ENCODE measurements around the gene BACE1. TPM values are rescaled to one million over a fixed set of nuclear protein-coding genes. Genes with fewer than 3 reads are reported as not detected.

The BACE1 gene
- total and polyA plus RNA-seq, 2 experiments from 2014 or later = 2.4 to 7.2 TPM

DNA sequence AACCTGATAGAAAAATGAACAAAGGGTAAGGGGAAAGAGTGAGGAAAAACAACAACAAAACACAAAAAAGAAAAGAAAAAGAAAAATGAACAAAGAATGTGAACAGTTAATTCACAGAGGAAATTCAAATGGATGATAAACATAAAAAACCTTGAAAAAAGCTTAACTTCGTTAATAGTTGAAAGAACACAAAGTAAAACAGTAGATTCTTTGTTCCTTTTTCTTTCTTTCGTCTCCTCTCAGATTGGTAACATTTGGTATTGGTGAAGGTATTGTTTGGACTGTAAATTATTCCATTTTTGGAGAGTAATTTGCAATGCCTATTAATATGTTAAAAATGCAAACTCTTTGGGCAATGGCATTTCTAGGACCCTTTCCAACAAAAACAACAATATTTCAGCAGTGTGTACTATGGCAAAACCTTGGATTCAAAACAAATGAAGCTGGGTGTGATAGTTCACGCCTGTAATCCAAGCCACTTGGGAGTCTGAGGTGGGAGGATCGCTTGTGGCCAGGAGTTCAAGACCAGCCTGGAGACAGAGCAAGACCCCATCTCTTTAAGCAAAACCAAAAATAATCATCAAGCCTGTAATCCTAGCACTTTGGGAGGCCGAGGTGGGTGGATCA, 3.3 kb upstream of the BACE1 start (continued):
- TF ChIP-seq, protein P1, sequence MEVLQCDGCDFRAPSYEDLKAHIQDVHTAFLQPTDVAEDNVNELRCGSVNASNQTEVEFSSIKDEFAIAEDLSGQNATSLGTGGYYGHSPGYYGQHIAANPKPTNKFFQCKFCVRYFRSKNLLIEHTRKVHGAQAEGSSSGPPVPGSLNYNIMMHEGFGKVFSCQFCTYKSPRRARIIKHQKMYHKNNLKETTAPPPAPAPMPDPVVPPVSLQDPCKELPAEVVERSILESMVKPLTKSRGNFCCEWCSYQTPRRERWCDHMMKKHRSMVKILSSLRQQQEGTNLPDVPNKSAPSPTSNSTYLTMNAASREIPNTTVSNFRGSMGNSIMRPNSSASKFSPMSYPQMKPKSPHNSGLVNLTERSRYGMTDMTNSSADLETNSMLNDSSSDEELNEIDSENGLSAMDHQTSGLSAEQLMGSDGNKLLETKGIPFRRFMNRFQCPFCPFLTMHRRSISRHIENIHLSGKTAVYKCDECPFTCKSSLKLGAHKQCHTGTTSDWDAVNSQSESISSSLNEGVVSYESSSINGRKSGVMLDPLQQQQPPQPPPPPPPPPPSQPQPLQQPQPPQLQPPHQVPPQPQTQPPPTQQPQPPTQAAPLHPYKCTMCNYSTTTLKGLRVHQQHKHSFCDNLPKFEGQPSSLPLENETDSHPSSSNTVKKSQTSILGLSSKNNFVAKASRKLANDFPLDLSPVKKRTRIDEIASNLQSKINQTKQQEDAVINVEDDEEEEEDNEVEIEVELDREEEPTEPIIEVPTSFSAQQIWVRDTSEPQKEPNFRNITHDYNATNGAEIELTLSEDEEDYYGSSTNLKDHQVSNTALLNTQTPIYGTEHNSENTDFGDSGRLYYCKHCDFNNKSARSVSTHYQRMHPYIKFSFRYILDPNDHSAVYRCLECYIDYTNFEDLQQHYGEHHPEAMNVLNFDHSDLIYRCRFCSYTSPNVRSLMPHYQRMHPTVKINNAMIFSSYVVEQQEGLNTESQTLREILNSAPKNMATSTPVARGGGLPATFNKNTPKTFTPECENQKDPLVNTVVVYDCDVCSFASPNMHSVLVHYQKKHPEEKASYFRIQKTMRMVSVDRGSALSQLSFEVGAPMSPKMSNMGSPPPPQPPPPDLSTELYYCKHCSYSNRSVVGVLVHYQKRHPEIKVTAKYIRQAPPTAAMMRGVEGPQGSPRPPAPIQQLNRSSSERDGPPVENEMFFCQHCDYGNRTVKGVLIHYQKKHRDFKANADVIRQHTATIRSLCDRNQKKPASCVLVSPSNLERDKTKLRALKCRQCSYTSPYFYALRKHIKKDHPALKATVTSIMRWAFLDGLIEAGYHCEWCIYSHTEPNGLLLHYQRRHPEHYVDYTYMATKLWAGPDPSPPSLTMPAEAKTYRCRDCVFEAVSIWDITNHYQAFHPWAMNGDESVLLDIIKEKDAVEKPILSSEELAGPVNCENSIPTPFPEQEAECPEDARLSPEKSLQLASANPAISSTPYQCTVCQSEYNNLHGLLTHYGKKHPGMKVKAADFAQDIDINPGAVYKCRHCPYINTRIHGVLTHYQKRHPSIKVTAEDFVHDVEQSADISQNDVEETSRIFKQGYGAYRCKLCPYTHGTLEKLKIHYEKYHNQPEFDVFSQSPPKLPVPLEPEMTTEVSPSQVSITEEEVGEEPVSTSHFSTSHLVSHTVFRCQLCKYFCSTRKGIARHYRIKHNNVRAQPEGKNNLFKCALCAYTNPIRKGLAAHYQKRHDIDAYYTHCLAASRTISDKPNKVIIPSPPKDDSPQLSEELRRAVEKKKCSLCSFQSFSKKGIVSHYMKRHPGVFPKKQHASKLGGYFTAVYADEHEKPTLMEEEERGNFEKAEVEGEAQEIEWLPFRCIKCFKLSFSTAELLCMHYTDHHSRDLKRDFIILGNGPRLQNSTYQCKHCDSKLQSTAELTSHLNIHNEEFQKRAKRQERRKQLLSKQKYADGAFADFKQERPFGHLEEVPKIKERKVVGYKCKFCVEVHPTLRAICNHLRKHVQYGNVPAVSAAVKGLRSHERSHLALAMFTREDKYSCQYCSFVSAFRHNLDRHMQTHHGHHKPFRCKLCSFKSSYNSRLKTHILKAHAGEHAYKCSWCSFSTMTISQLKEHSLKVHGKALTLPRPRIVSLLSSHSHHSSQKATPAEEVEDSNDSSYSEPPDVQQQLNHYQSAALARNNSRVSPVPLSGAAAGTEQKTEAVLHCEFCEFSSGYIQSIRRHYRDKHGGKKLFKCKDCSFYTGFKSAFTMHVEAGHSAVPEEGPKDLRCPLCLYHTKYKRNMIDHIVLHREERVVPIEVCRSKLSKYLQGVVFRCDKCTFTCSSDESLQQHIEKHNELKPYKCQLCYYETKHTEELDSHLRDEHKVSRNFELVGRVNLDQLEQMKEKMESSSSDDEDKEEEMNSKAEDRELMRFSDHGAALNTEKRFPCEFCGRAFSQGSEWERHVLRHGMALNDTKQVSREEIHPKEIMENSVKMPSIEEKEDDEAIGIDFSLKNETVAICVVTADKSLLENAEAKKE (CRISPR knock-in tag; IDR thresholded peaks at IDR 0.05) = no peak
- TF ChIP-seq ZNF114 (CRISPR knock-in tag; IDR thresholded peaks at IDR 0.05) = no peak
- no peak for TF ChIP-seq EZH2phosphoT487 (IDR thresholded peaks at IDR 0.05; ENCODE audit: unreplicated experiment)
- TF ChIP-seq, protein P2, sequence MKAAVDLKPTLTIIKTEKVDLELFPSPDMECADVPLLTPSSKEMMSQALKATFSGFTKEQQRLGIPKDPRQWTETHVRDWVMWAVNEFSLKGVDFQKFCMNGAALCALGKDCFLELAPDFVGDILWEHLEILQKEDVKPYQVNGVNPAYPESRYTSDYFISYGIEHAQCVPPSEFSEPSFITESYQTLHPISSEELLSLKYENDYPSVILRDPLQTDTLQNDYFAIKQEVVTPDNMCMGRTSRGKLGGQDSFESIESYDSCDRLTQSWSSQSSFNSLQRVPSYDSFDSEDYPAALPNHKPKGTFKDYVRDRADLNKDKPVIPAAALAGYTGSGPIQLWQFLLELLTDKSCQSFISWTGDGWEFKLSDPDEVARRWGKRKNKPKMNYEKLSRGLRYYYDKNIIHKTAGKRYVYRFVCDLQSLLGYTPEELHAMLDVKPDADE (IDR thresholded peaks at IDR 0.05) = no peak
- TF ChIP-seq ZNF331 (CRISPR knock-in tag; IDR thresholded peaks at IDR 0.05; ENCODE audit: low read depth) = no peak
- TF ChIP-seq POLR2AphosphoS5 (IDR thresholded peaks at IDR 0.05; ENCODE audit: low read depth) = no peak
- TF ChIP-seq NANOG (IDR thresholded peaks at IDR 0.05; ENCODE audit: borderline replicate concordance) = no peak
- no peak for TF ChIP-seq JUNB (IDR thresholded peaks at IDR 0.05; ENCODE audit: unreplicated experiment)

DNA sequence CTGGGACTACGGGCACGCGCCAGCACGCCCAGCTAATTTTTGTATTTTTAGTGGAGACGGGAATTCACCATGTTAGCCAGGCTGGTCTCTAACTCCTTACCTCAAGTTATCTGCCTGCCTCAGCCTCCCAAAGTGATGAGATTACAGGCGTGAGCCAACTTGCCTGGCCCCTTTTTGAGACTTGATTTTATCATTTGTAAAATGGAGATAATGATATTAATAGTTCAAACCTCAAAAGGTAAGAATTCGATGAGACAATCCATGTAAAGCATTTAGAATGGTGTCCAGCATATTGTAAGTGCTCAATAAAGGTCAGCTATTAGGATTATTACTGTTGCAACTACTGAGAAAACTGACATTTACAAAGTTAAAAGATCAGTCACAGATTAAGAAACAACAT, 2.7 kb upstream of the BACE1 start:
- H3K27me3 Mint-ChIP-seq (ENCODE audit: insufficient read depth, low read depth, poor library complexity) = peaks cover 16% of the 10 kb centered on the region
- TF ChIP-seq CREB1 (CRISPR knock-in tag; IDR thresholded peaks at IDR 0.05; ENCODE audit: low read depth) (no peak), EZH2 (IDR thresholded peaks at IDR 0.05; ENCODE audit: low read depth, unreplicated experiment) (no peak)
- TF ChIP-seq, protein P2 (IDR thresholded peaks at IDR 0.05) = no peak
- H3K4me1 ChIP-seq (ENCODE audit: insufficient read depth) = peaks cover 13% of the 10 kb centered on the region; the same call in 1 of the 2 replicates
- peak overlapping the region; percentile 26; the same call in 1 of the 2 replicates for H3K27ac ChIP-seq (ENCODE audit: low read depth)
- H3K4me3 Mint-ChIP-seq = no peak overlapping the region
- H3K9me3 Mint-ChIP-seq = no peaks in the 10 kb centered on the region
- H3K4me3 ChIP-seq = no peak overlapping the region
- no peak overlapping the region for H3K27ac Mint-ChIP-seq
- H3K9me2 ChIP-seq (ENCODE audit: insufficient read depth) = no peaks in the 10 kb centered on the region
- H3K27me3 ChIP-seq (ENCODE audit: insufficient read depth) = no peaks in the 10 kb centered on the region
- ATAC-seq = no peak
- H3F3A ChIP-seq (replicated peaks; ENCODE audit: low read depth) = no peaks in the 10 kb centered on the region
- no peaks in the 10 kb centered on the region for H3K36me3 Mint-ChIP-seq (ENCODE audit: low read depth)
- H2AFZ ChIP-seq = no peak overlapping the region
- H3K4me2 ChIP-seq = no peak overlapping the region
- no peak for DNase-seq (ENCODE audit: low spot score)
- no peaks in the 10 kb centered on the region for H3K79me2 ChIP-seq (replicated peaks; ENCODE audit: insufficient read depth)
- H3K36me3 ChIP-seq (ENCODE audit: insufficient read depth) = no peaks in the 10 kb centered on the region
- peaks cover 16% of the 10 kb centered on the region for H3K4me1 Mint-ChIP-seq
- no peaks in the 10 kb centered on the region for H4K20me1 ChIP-seq (replicated peaks; ENCODE audit: insufficient read depth)

All from GM23338 (cell line).